Endometrial microvascular endothelial cells (primary cell): ENCODE results near the gene OR1M1. TPM values are rescaled to one million over a fixed set of nuclear protein-coding genes. Genes with fewer than 3 reads are reported as not detected.
"Not testable (repeated sequence)": the region's sequence is repeated elsewhere in the genome, so short reads cannot be mapped to it uniquely, and the experiment has no call there.

Experiments
- in situ Hi-C: cut with HindIII; loops from 2 replicates; pipeline ENCODE4 v1.10.0; 2017; ENCODE audit warnings: low sequenced_read_pairs, low pct_unique_long_range_greater_than_20kb; ENCODE audit errors: inconsistent ontology term
- total RNA-seq: library from RNA; depleted of rRNA; stranded (reverse); fragments of >200 nt; gene quantifications from one replicate; pipeline ENCODE4 v1.2.3, GENCODE V29; 2015; ENCODE audit errors: inconsistent ontology term

OR1M1 gene
- total RNA-seq, 1 donor from 2014 or later, result not detected

GRCh38 chr19:9071720-9072119 lies 15.1 kb upstream of the OR1M1 start:
- in situ Hi-C loops, result not testable (repeated sequence)

DNA sequence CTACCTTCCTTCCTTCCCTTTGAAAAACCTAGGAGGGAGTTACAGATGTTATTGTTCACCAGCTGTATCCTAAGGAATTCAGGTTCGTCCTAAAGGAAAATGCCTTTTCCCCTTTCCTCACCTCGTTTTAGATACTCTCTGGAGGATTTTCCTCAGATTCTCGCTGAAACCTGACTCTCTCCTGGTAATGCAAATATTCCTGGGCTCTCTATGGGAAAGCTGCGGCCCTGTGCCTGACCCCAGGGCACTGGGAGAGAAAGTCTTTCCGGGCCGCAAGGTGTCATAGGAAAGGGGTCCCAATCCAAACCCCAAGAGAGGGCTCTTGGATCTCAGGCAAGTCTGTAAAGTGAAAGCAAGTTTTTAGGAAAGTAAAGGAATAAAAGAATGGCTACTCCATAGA lies 13.1 kb upstream of the OR1M1 start:
- in situ Hi-C loops, result no loop called here

DNA sequence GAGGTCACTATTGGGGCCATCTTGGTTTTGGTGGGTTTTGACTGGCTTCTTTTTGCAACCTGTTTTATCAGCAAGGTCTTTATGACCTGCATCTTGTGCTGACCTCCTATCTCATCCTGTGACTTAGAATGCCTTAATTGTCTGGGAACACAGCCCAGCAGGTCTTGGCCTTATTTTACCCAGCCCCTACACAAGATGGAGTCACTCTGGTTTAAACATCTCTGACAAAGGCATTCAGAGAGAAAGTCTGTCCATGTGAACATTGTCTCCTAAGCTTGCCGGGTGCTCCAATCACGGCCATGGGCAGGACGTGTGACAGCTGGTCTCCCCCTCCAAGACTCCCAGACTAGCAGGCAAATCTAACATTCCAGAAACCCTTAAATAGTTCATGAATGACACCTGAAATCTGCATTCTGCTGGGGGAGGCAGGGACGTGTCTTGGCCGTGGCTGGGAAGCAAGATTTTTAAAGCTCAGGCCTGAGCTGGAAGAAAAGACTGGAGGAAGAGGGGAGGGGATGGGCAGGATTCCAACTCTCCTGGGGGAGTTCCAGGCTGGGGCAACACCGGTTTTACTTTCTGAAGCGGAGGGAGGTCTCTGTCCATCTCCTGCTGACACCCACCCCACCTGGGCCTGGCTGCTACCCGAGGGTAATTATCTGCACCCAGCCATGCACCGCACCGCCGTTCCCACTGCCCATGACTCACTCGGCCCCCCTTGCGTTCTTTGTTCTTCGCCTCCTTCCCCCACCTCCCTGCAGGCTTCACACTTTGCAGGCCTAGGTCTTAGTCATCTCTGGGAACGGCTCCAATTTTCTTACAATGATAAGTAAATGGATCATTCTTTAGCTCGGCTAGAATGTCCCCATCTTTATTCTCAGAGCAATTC lies 11.6 kb upstream of the OR1M1 start:
- in situ Hi-C loops, result no loop called here

GRCh38 chr19:9076901-9077300 lies 10.0 kb upstream of the OR1M1 start:
- in situ Hi-C loops, result no loop called here

DNA sequence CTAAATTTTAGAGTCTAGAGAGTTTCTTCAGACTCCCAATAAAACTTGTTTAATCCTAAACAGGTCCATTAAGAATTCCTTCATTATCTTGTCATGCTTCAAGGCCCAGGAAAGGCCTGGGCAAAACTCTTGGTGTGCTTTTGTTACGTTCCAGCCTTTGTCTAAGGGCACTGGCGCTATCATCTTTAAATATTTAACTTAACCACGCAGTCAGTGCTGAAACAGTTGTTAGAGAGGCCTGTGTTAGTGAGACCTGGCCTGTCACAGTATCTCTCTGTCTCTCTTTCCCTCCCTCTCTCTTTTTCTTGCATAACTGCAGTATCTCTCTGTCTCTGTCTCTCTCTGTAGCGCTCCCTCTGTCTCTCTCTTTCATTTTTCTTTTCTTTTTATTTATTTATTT lies 8.2 kb upstream of the OR1M1 start:
- in situ Hi-C loops, result no loop called here

DNA sequence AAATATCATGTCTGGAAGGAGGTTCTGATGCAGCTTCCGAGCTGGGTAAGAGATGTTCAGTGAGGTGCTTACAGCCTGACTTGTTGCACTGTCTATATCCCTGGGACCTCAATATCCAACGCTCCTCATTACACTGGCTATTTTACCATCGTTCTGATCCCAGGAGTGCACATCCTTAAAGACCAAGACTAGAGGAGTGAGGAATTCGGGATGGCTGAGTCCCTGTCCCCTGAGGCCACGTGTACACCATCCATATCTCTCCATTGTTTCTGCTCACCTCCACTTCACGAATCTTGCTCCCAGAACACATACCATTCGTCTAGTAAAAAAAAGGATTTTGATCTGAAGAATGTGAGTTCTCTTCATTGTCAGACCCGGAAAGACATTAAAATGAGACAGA lies 20.5 kb downstream of the OR1M1 start, which contains the start of gene OR7G2:
Gene OR7G2, minus strand, starts transcription at position 101 of the 400 bp plus-strand sequence. CDS start 4,232 bp downstream, outside the sequence.
- in situ Hi-C loops, result no loop called here

GRCh38 chr19:9109959-9110358 lies 23.1 kb downstream of the OR1M1 start:
- in situ Hi-C loops, result no loop called here

DNA sequence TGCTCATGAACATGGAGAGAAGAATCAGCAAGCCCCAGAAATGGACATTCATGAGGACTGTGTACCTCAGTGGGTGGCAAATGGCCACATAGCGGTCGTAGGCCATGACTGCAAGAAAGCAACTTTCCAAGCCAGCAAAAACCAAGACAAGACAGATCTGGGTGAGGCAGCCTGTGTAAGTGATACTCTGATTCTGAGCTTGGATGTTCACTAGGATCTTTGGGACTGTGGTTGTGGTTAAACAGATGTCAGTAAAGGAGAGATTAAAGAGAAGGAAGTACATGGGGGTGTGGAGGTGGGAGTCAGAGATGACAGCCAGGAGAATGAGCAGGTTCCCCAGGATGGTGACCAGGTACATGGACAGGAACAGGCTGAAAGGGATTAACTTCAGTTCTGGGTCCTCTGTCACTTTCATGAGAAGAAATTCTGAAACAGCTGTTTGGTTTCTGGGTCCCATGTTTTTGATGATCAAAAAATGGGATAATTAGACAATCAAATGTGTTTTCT lies 28.5 kb downstream of the OR1M1 start, which contains the start of gene OR7G1:
Gene OR7G1, minus strand, starts transcription at position 457 of the 507 bp plus-strand sequence. Its CDS starts 0 bp downstream, at position 457.
- in situ Hi-C loops, result no loop called here

- in situ Hi-C loops, result no loop called here
These were observed 29.7 kb downstream of the OR1M1 start for GRCh38 chr19:9116547-9116946.

DNA sequence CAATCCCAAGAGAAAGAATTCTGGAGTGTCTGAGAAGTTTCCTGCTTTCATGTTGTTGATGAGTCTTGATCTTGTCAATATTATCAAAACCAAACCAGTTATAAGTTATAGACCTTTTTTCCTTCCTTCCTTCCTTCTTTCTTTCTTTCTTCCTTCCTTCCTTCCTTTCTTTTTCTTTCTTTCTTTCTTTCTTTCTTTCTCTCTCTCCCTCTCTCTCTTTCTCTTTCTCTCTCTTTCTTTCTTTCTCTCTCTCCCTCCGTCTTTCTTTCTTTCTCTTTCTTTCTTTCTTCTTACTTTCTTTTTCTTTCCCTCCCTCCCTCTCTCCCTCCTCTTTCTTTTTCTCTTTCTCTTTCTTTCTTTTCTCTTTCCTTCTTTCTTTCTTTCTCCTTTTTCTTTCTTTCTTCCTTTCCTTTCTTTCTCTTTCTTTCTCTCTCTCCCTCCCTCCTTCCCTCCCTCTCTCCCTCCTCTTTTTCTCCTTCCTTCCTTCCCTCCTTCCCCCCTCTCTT lies 40.1 kb downstream of the OR1M1 start, which contains the start of gene OR7G3:
Gene OR7G3, minus strand, starts transcription at position 51 of the 506 bp plus-strand sequence. Its CDS starts 0 bp downstream, at position 51.
- in situ Hi-C loops, result no loop called here

DNA sequence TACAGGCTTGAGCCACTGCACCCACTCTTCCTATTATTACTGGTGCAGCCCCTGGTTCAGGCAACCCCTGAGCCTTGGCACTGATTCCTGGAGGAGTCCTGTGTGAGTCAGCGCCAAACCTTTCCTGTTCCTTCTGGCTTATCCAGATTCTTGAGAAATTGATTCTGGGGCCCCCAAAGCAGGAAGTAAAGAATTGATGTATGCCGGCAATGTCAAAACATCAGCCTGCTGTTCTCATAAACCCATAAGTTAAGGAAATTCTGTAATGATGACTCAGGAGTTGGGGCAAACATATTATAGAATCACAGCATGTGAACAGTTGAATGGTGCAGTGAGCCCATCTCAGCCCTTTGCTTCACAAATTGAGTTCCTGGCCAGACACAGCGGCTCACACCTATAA lies 41.3 kb downstream of the OR1M1 start:
- in situ Hi-C loops, result no loop called here

DNA sequence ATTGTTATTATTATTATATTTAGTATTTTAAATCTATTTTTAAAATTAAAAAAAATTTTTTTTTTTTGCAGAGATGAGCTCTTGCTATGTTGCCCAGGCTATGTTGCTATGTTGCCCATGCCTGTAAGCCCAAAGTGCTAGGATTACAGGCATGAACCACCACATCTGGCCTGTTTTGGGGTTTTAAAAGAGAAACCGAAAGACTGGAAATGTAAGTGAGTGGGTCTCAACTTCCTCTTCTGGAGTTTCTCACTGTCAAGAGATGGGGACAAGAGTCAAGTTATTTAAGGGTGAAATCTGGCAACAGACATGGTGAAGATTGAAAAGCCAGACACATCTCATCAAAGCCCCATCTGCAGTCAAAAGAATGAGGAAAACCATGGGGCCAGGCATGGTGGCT lies 44.1 kb downstream of the OR1M1 start:
- in situ Hi-C loops, result no loop called here

DNA sequence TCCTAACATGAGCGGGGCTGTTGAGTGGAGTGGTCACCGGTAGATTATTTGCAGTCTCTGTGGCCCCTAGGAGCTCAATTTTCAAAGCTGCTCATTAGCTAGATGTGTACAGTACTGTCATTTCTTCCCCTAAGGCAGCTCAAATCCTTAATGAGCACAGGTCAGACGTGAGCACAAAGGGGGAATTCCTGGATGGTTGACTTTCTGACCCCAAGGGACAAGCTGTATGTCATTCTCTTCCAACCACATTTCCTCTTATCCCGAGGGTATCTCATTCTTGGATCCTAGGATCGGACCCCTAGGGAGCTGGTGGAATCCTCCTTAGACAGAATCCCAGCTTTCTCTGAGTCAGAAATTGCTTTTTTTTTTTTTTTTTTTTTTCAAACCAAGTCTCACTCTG lies 45.6 kb downstream of the OR1M1 start:
- in situ Hi-C loops, result no loop called here

GRCh38 chr19:9139609-9140158 lies 52.8 kb downstream of the OR1M1 start:
- in situ Hi-C loops, result no loop called here

GRCh38 chr19:9140159-9140874 lies 53.5 kb downstream of the OR1M1 start, which contains the start of gene ZNF317:
Gene ZNF317 (plus strand): TSS chr19:9140397. CDS start chr19:9156017, 15,620 bp downstream.
- in situ Hi-C loops, result no loop called here

GRCh38 chr19:9144920-9145319 lies 58.1 kb downstream of the OR1M1 start:
- in situ Hi-C loops, result no loop called here
